IMR-90 (cell line): ENCODE results near the gene TSPAN17.

Experiments
- RAD21 ChIP-seq: IDR thresholded peaks from 2 replicates; pipeline ENCODE4 v1.6.1; 2012; ENCODE audit warnings: low read length, improper control_type of control experiment
- TF ChIP-seq, protein P1 (sequence below): conservative IDR thresholded peaks from 2 replicates; pipeline ENCODE4 v1.5.1; 2012; ENCODE audit warnings: mild to moderate bottlenecking, low read depth, low read length, improper control_type of control experiment

GRCh38 chr5:176639208-176639607, 8.1 kb upstream of the TSPAN17 start:
- no peak for TF ChIP-seq RAD21
- TF ChIP-seq, protein P1, sequence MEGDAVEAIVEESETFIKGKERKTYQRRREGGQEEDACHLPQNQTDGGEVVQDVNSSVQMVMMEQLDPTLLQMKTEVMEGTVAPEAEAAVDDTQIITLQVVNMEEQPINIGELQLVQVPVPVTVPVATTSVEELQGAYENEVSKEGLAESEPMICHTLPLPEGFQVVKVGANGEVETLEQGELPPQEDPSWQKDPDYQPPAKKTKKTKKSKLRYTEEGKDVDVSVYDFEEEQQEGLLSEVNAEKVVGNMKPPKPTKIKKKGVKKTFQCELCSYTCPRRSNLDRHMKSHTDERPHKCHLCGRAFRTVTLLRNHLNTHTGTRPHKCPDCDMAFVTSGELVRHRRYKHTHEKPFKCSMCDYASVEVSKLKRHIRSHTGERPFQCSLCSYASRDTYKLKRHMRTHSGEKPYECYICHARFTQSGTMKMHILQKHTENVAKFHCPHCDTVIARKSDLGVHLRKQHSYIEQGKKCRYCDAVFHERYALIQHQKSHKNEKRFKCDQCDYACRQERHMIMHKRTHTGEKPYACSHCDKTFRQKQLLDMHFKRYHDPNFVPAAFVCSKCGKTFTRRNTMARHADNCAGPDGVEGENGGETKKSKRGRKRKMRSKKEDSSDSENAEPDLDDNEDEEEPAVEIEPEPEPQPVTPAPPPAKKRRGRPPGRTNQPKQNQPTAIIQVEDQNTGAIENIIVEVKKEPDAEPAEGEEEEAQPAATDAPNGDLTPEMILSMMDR = no peak
